Amygdala (tissue), 56 donors: ENCODE data around the gene SLC8B1.

Experiments used
- DNase-seq, 56 donors: peaks; one replicate each; lab custom pipeline; 2025; lab: John Stamatoyannopoulos, UW

Gene SLC8B1

DNA sequence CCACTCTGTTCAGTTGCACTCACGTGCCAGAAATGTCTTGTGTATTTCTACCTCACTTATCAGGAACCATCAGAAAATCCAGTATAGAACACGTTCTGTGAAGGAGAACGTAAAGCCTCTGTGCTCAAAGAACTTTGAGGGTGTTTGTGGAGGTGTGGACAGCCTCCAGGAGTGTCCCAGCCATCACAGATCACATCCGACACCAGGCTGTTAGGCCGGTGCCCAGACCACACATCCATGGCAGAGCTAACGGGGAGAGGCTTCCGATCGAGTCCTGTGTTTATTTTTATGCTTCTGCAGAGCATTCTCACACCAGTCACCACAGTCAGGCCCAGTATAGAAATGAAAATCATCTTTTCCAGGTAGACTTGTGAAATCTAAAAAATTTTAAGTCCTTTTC lies 60.1 kb downstream of the SLC8B1 start:
- no peak for DNase-seq

GRCh38 chr12:113273053-113273725 lies 61.7 kb downstream of the SLC8B1 start:
- DNase-seq = no peak

DNA sequence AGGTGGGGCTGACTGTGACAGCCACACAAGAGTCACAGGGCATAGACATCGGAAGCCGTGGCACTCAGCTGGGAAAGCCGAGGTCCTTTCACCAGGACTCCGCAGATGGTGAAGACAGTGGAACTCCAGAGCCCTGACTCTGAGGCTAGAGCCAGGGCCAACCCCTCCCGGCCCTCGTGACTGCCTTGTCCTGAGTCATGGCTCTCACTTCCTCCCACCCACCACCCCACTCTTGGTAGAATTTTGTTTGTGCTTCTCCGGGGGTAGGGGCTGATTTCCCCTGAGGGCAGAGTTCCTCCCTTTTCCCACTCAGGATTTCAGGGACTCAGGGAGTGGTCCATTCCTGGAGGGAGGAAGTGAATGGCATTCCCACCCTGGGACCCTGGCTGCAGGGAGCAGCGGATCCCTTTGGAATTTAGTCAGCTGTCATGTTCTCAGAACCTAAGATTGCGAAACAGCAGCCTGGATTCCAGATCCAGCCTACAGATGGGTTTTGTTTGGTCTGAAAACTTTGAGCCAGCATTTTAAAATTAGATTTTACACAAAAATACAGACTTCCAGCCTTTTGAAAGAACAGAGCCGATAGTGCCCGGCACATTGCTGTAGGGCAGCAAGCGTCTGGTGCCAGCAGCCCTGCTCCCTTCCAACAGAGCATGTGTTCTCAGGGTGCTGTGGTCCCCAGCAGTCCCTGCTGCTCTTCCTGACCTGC lies 62.9 kb downstream of the SLC8B1 start:
- peak in 44 of 56 donors; percentile 1 to 75 (median 43) for DNase-seq

- DNase-seq = no peak
These were observed 63.5 kb downstream of the SLC8B1 start for GRCh38 chr12:113271466-113271852.

GRCh38 chr12:113270709-113271009 lies 64.2 kb downstream of the SLC8B1 start:
- no peak for DNase-seq

DNA sequence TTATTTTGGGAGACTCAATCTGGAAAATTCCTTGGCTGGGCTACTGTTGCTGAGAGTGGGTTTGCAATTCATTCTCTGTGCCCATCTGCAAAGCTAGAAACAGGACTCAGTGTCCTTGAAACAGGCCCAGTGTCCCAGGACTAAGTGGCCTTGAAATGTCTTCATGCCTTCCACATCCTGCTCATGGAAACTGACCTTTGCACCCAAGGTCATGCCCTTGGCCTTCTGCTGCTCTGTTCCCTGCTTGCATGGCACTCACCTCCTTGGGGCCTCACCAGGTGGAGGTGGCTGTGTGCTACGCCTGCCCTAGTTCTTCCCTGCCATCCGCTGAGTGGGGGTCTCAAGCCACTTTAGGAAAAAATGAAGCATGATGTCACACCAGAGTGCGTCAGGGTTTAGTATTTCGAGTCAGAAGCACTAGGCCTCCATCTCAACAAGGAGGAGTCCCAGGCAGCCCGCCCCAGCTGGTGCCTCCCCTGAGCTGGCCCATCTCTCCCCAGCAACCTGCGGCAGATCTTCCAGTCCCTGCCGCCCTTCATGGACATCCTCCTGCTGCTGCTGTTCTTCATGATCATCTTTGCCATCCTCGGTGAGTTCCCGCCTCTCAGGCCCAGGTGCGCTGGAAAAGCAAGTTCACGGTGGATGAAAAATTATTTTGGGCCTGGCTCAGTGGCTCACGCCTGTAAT lies 65.5 kb downstream of the SLC8B1 start:
- no peak for DNase-seq

GRCh38 chr12:113268621-113269020 lies 66.3 kb downstream of the SLC8B1 start:
- DNase-seq = no peak

DNA sequence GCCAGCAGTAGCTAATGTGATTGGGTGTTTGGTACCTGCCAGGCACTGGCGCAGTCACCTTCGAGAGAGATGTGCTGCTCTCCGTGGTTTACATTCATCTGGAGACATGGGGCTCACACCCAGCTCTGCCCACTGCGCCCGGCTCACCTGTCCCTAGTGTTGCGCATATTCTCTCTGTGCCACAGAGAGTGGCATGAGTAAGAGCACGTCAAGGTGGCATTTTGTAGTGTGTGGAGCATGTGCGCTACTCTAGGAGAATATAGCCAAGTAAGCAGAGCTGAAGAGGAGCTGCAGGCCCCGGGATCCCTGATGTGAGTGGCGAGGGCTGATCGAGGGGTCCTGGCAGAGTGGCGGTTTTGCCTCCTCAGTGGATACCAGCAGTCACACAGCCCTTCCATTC lies 66.8 kb downstream of the SLC8B1 start:
- no peak for DNase-seq

GRCh38 chr12:113267621-113268020 lies 67.3 kb downstream of the SLC8B1 start:
- no peak for DNase-seq

GRCh38 chr12:113266106-113266895 lies 68.6 kb downstream of the SLC8B1 start:
- DNase-seq = no peak

GRCh38 chr12:113263431-113263963 lies 71.4 kb downstream of the SLC8B1 start:
- DNase-seq = no peak

GRCh38 chr12:113262710-113263109 lies 72.2 kb downstream of the SLC8B1 start:
- DNase-seq = no peak

- DNase-seq = no peak
These were observed 73.0 kb downstream of the SLC8B1 start for GRCh38 chr12:113261847-113262470.

DNA sequence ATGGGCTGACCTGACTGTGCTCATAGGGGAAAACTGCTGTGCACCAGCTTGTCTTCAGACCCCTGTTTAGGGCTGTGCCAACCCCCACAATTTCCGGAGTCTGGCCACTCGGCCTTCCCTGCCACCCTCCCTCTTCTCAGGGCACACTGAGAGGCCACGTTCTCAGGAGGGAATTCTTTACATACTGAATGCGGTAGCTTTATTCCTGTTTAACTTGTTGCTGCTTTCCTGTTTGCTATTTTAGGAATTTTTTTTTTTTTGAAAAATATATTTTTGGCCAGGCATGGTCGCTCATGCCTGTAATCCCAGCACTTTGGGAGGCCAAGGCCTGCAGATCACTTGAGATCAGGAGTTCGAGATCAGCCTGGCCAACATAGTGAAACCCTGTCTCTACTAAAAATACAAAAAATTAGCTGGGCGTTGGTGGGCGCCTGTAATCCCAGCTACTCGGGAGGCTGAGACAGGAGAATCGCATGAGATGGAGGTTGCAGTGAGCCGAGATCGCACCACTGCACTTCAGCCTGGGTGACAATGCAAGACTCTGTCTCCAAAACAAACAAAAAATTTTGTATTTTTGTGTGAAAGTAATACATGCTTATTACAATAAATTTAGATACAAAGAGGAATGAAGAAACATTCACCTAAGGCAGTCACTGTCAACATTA lies 74.1 kb downstream of the SLC8B1 start:
- DNase-seq = no peak

- DNase-seq = no peak
These were observed 74.8 kb downstream of the SLC8B1 start for GRCh38 chr12:113260127-113260526.

GRCh38 chr12:113257564-113257963 lies 77.3 kb downstream of the SLC8B1 start:
- DNase-seq = no peak

- DNase-seq = no peak
These were observed 80.6 kb downstream of the SLC8B1 start for GRCh38 chr12:113254298-113254697.

- no peak for DNase-seq
These were observed 81.2 kb downstream of the SLC8B1 start for GRCh38 chr12:113253532-113254285.

DNA sequence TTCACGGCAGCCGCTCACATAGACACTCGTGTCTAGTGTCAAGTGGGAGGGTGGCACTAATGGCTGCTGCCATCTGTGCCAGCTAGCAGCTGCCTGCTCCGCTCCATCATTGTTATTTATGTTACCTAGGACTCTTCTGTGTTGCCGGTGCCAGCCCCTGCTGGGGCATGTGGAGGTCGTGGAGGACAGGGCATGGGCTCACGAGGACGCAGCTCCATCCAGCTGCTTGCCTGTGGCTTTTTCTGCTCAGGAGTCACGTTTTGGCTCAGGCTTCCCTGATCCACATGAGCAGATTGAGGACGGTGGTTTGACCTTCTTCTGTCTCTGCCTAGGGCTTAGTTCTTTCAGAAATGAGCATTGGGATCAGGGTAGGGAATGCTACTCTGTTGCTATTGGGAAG lies 82.4 kb downstream of the SLC8B1 start:
- DNase-seq = no peak
